B cell (primary cell): ENCODE data around the gene NIN. TPM values are rescaled to one million over a fixed set of nuclear protein-coding genes. Genes with fewer than 3 reads are reported as not detected.

Experiments used
- ATAC-seq: fragments of 200-7000 bp; cut with Tn5 transposase; one replicate; pipeline ENCODE4 v1.10.0; 2021; ENCODE audit warnings: low read depth, mild to moderate bottlenecking, moderate number of reproducible peaks, moderate library complexity
- CTCF ChIA-PET: fragments of 350-600 bp; sonication (Branson Sonifier 250); formaldehyde crosslinking; loops from one replicate; lab custom pipeline; 2021; ENCODE audit warnings: antibody characterized with exemption, inconsistent platforms; lab: Charles Lee
- POLR2A ChIA-PET: fragments of 350-600 bp; sonication (Branson Sonifier 250); formaldehyde crosslinking; loops from one replicate; lab custom pipeline; 2021; ENCODE audit warnings: antibody characterized with exemption; lab: Charles Lee
- DNase-seq: peaks from one replicate; pipeline ENCODE4 v3.0.0; 2013
- H2AFZ ChIP-seq: 2 replicates; pipeline ENCODE4 v1.6.1; 2012; ENCODE audit warnings: mild to moderate bottlenecking, low read depth, low read length; ENCODE audit not compliant: insufficient read depth, poor library complexity, severe bottlenecking
- H3K27ac ChIP-seq, 2 donors: 1 replicate in 1 of 2; 2 replicates in 1 of 2; pipeline ENCODE4 v1.5.1; 2012 to 2013; ENCODE audit warnings: low read length in 2 of 2, mild to moderate bottlenecking in 2 of 2, moderate library complexity in 1 of 2
- H3K27me3 ChIP-seq, 4 experiments: fragments of 200-600 bp in 1 of 4; sonication (generic) in 1 of 4; replicated peaks in 1 of 4; 1 replicate in 2 of 4; 2 replicates in 2 of 4; pipeline versions ENCODE4 v1.6.1 to v1.7.0; 2013 to 2016; ENCODE audit warnings: low read length in 3 of 4, mild to moderate bottlenecking in 2 of 4, mixed read lengths in 1 of 4, moderate library complexity in 1 of 4; ENCODE audit not compliant: insufficient read depth in 4 of 4, control insufficient read depth in 3 of 4; ENCODE audit errors: control extremely low read depth in 1 of 4
- H3K36me3 ChIP-seq, 2 experiments: replicated peaks in 1 of 2; 1 replicate in 1 of 2; 2 replicates in 1 of 2; pipeline versions ENCODE4 v1.6.1 to v1.7.1; 2013; ENCODE audit warnings: low read length in 1 of 2; ENCODE audit not compliant: insufficient read depth in 2 of 2, control insufficient read depth in 1 of 2; ENCODE audit errors: control extremely low read depth in 1 of 2, extremely low read depth in 1 of 2
- H3K4me1 ChIP-seq, 2 donors: fragments of 200-600 bp in 1 of 2; sonication (generic) in 1 of 2; 1 replicate in 1 of 2; 2 replicates in 1 of 2; pipeline versions ENCODE4 v1.5.1 to v1.6.1; 2013 to 2017; ENCODE audit warnings: low read length in 2 of 2; ENCODE audit not compliant: control insufficient read depth in 2 of 2, insufficient read depth in 2 of 2
- H3K4me2 ChIP-seq: replicated peaks from 2 replicates; pipeline ENCODE3; 2012; ENCODE audit warnings: mild to moderate bottlenecking, low read depth, low read length; ENCODE audit not compliant: poor library complexity, severe bottlenecking
- H3K4me3 ChIP-seq, 5 experiments: fragments of 200-600 bp in 1 of 5; sonication (generic) in 1 of 5; 1 replicate in 3 of 5; 2 replicates in 2 of 5; pipeline versions ENCODE4 v1.5.1 to v1.7.0; 2011 to 2016; ENCODE audit warnings: low read length in 4 of 5, mild to moderate bottlenecking in 4 of 5, low read depth in 2 of 5, control low read depth in 1 of 5, moderate library complexity in 1 of 5; ENCODE audit not compliant: insufficient read depth in 1 of 5; ENCODE audit errors: control extremely low read depth in 1 of 5, extremely low read depth in 1 of 5
- H3K79me2 ChIP-seq: fragments of 200-600 bp; sonication (generic); one replicate; pipeline ENCODE4 v1.6.0; 2016; ENCODE audit warnings: low read length; ENCODE audit not compliant: control insufficient read depth, insufficient read depth
- H3K9ac ChIP-seq: fragments of 200-600 bp; sonication (generic); 2 replicates; pipeline ENCODE4 v1.6.1; 2017; ENCODE audit warnings: mild to moderate bottlenecking, low read length, moderate library complexity
- H3K9me3 ChIP-seq, 3 donors: one replicate each; pipeline versions ENCODE4 v1.6.1 to v1.7.1; 2013; ENCODE audit warnings: low read length in 2 of 3; ENCODE audit not compliant: control insufficient read depth in 2 of 3, insufficient read depth in 1 of 3; ENCODE audit errors: control extremely low read depth in 1 of 3
- H4K20me1 ChIP-seq: 2 replicates; pipeline ENCODE4 v1.6.0; 2012; ENCODE audit warnings: mild to moderate bottlenecking, low read length; ENCODE audit not compliant: insufficient read depth, control insufficient read depth, poor library complexity, severe bottlenecking
- H3K27ac Mint-ChIP-seq: one replicate; pipeline ENCODE4 v1.8.0; 2021; ENCODE audit warnings: mixed read lengths
- H3K27me3 Mint-ChIP-seq: one replicate; pipeline ENCODE4 v1.8.0; 2021; ENCODE audit warnings: mixed read lengths
- H3K4me1 Mint-ChIP-seq: one replicate; pipeline ENCODE4 v1.8.0; 2021; ENCODE audit warnings: mixed read lengths
- H3K4me3 Mint-ChIP-seq: one replicate; pipeline ENCODE4 v1.8.0; 2021; ENCODE audit warnings: mixed read lengths
- H3K9me3 Mint-ChIP-seq: one replicate; pipeline ENCODE4 v1.8.0; 2022; ENCODE audit warnings: mixed read lengths; ENCODE audit not compliant: insufficient read depth
- EZH2 ChIP-seq: IDR thresholded peaks from 2 replicates; pipeline ENCODE4 v1.6.1; 2012; ENCODE audit warnings: borderline replicate concordance, low read depth, mild to moderate bottlenecking, moderate library complexity, low read length; ENCODE audit not compliant: insufficient read depth, poor library complexity, severe bottlenecking
- WGBS: methylation state at CpG from one replicate; pipeline ENCODE4 v1.1.5; 2013; ENCODE audit warnings: missing lambda C conversion rate; ENCODE audit not compliant: insufficient coverage; 5-methylcytosine and 5-hydroxymethylcytosine counted together
- intact Hi-C: fragments of 100-400 bp; cut with micrococcal nuclease; formaldehyde crosslinking; loops from one replicate; pipeline ENCODE4 v1.10.0; 2022
- polyA plus RNA-seq: library from polyadenylated mRNA; depleted of rRNA; stranded (reverse); fragments of >200 nt; gene quantifications from 2 replicates; pipeline ENCODE4 v1.2.3, GENCODE V29; 2012
- total RNA-seq, 2 donors: library from RNA; stranded (reverse); fragments of 120-200 nt in 1 of 2; gene quantifications; 1 replicate in 1 of 2; 2 replicates in 1 of 2; pipeline versions ENCODE4 v1.2.3 to v1.2.4, GENCODE V29; 2013 to 2022
- TF ChIP-seq, protein P1 (sequence below): fragments of 200-600 bp; IDR thresholded peaks from one replicate; pipeline ENCODE4 v1.8.0; 2022; ENCODE audit warnings: antibody characterized with exemption, mild to moderate bottlenecking

The NIN gene
- total and polyA plus RNA-seq, 2 donors (not counting 1 experiment from before 2014, with no cell fraction given), result 25.4 to 219 TPM

DNA sequence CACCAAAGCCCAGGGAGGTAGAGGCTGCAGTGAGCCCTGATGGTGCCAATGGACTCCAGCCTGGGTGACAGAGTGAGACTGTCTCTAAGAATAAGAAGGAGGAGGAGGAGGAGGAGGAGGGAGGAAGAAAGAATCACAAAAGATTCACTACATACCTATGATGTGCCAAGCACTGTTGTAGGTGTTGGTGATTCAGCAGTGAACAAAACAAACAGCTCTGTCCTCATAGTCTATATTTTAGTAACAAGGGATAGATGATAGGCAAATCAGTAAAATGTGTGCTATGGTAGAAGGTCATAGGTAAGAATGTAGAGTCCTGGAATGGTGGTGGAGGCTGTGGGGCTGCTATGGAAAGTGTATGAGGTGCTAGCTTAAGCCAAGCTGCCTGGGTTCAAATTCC is 22.9 kb upstream of the NIN start:
- Histone ChIP-seq H3K27me3 (no peaks in the 10 kb centered on the region), H4K20me1 (no peaks in the 10 kb centered on the region), H3K4me2 (no peak overlapping the region), H3K27ac (no peak overlapping the region), H3K4me1 (no peaks in the 10 kb centered on the region), H2AFZ (no peak overlapping the region), H3K79me2 (no peaks in the 10 kb centered on the region), H3K4me3 (no peak overlapping the region), H3K36me3 (no peaks in the 10 kb centered on the region), H3K9me3 (no peaks in the 10 kb centered on the region), H3K9ac (no peak overlapping the region)
- no peak for DNase-seq
- H3K9me3 Mint-ChIP-seq, result no peaks in the 10 kb centered on the region
- intact Hi-C loops, result no loop called here
- H3K27ac Mint-ChIP-seq, result no peak overlapping the region
- ChIA-PET CTCF (no interaction called here), POLR2A (no interaction called here)
- no peak overlapping the region for H3K4me3 Mint-ChIP-seq
- ATAC-seq, result no peak
- no peaks in the 10 kb centered on the region for H3K27me3 Mint-ChIP-seq
- peaks cover 2% of the 10 kb centered on the region for H3K4me1 Mint-ChIP-seq
- no peak for TF ChIP-seq EZH2
- TF ChIP-seq, protein P1, sequence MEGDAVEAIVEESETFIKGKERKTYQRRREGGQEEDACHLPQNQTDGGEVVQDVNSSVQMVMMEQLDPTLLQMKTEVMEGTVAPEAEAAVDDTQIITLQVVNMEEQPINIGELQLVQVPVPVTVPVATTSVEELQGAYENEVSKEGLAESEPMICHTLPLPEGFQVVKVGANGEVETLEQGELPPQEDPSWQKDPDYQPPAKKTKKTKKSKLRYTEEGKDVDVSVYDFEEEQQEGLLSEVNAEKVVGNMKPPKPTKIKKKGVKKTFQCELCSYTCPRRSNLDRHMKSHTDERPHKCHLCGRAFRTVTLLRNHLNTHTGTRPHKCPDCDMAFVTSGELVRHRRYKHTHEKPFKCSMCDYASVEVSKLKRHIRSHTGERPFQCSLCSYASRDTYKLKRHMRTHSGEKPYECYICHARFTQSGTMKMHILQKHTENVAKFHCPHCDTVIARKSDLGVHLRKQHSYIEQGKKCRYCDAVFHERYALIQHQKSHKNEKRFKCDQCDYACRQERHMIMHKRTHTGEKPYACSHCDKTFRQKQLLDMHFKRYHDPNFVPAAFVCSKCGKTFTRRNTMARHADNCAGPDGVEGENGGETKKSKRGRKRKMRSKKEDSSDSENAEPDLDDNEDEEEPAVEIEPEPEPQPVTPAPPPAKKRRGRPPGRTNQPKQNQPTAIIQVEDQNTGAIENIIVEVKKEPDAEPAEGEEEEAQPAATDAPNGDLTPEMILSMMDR, result no peak

DNA sequence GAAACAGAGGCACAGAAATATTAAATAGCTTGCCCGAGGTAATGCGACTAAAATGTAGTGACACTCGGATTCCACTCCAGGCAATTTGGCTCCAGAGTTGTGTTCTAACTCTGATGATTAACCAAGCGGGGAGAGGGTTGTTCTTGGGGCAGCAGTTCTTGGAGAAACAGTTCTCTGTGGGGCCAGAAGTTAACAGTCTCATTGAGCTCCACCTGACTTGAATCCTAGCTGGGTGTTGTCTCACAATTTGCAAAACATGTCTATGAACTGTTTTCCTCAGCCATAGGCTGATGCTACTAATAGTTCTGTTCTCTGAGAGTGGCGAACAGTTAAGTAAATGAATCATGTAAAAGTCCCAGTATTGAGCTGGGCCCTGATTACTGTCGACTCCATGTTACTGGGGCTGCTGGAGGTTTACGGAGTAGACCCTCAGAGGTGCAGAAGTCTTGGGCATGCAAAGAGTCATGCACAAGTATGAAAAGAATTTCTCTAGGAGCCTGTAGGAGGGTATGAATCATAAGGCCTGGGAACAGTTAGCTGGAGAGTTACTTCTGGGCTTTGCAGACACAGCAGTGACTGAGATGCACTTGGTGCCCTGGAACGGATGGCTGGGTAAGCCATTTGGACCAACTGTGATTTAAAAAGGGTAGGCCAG is 15.4 kb upstream of the NIN start:
- Histone ChIP-seq H3K4me2 (no peak overlapping the region), H3K79me2 (no peaks in the 10 kb centered on the region), H3K36me3 (no peaks in the 10 kb centered on the region), H2AFZ (no peak overlapping the region), H3K4me3 (no peak overlapping the region), H3K9ac (no peak overlapping the region), H3K4me1 (no peaks in the 10 kb centered on the region), H3K27ac (no peak overlapping the region), H3K9me3 (no peaks in the 10 kb centered on the region), H3K27me3 (no peaks in the 10 kb centered on the region), H4K20me1 (no peaks in the 10 kb centered on the region)
- DNase-seq (no peak), ATAC-seq (no peak)
- TF ChIP-seq EZH2, result no peak
- TF ChIP-seq, protein P1, result no peak
- no peak overlapping the region for H3K4me3 Mint-ChIP-seq
- H3K4me1 Mint-ChIP-seq, result peaks cover 5% of the 10 kb centered on the region
- no peak overlapping the region for H3K27ac Mint-ChIP-seq
- WGBS, result 98% methylated on average over 8 of the region's 8 CpGs
- ChIA-PET POLR2A (no interaction called here), CTCF (interaction anchor here (1.1 to 2.8 kb wide), 3 partner anchors 13 to 73 kb away, joined by 3 to 12 read pairs (median 6); no protein-coding TSS in a partner anchor)
- intact Hi-C loops, result no loop called here
- H3K27me3 Mint-ChIP-seq, result no peaks in the 10 kb centered on the region
- H3K9me3 Mint-ChIP-seq, result no peaks in the 10 kb centered on the region
